Esophagus muscularis mucosa (tissue), 3 donors: ENCODE measurements around the gene ARF3.

Source experiments
- CTCF ChIP-seq, 3 experiments: fragments of 200-600 bp in 2 of 3; fragments of 450-650 bp in 1 of 3; sonication (generic) in 2 of 3; IDR thresholded peaks; one replicate each; pipeline ENCODE4 v1.5.1; 2017 to 2019; ENCODE audit warnings: antibody characterized with exemption in 3 of 3, mild to moderate bottlenecking in 2 of 3, moderate library complexity in 1 of 3
- POLR2A ChIP-seq: fragments of 450-650 bp; IDR thresholded peaks from one replicate; pipeline ENCODE4 v1.6.1; 2017; ENCODE audit warnings: antibody characterized with exemption, moderate library complexity, mild to moderate bottlenecking, low read depth
- POLR2AphosphoS5 ChIP-seq, 2 donors: sonication (generic); formaldehyde crosslinking; IDR thresholded peaks; one replicate each; pipeline ENCODE4 v1.6.1; 2017; ENCODE audit warnings: antibody characterized with exemption in 2 of 2

GRCh38 chr12:48929551-48929950 is 27.7 kb downstream of the ARF3 start:
- TF ChIP-seq CTCF (IDR thresholded peaks at IDR 0.05) (no peak), POLR2A (no peak), POLR2AphosphoS5 (IDR thresholded peaks at IDR 0.05) (no peak)
